HG02938 (cell line): ENCODE results near the gene TEAD1.

Experiments used
- ATAC-seq: cut with Tn5 transposase; IDR thresholded peaks from one replicate; pipeline ENCODE4 v1.9.1; 2021; ENCODE audit warnings: mild to moderate bottlenecking, moderate library complexity; ENCODE audit not compliant: unreplicated experiment

TEAD1 gene

DNA sequence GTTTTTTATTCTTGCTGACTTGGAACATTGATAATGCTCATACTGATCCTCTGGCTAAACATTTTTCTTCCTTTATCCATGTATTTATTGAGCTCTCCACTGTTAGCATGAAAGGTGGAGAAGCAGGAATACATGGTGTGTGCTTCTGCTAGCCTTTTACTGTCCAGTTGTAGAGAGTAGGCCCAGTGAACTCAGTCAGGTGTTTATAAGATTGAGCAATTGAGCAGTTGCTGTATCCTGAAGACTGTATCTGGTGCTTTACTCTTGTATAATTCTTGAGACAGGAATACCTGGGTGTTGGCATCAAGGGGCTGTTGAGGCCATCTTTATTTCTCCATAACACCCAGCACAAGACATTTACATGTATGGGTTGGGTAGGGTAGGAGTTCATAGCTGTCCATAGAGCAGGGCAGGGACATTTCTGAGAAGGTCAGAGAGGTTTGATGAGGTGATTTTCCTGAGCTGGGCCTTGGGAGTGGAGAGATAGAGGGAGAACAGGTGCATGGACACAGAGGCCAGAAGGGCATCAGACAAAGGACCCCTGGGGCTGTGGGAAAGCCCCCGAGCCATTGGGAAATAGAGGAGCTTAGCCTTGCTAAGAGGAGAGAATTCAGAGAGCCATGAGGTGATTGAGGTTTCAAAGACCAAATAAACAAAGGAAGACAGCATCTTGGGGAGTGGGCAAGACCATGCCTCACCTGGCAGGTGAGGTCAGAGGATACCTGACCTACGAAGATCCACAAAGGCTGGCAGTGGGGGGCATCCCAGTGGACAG lies 155.5 kb downstream of the TEAD1 start:
- no peak for ATAC-seq

DNA sequence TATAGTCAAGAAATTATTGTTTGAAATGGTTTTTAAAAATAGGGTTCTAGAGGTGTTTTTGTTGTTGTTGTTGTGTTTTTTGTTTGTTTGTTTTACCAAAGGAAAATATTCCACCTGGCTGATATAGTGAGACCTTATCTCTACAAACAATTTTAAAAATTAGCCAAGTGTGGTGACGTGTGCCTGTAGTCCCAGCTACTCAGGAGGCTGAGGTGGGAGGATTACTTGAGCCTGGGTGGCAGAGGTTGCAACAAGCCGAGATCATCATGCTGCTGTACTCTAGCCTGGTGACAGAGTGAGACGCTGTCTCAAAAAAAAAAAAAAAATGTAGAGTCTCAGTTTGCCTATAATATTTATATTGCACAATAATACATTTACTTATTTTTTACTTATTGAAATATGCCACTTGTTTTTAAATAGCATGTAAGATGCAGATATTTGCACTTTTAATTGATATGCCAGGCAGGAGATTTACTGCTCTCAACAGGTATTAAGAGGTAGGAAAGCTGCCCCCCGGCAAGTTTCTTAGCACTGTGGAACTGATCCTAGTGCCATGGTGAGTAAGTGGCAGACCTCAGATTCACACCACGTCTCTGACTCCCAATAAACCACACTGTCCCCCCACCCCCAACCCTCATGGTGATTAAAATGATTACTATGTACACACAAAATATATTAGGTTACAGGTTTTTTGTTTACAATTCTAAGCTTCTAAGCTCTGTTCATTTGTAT lies 157.4 kb downstream of the TEAD1 start:
- ATAC-seq = no peak

- no peak for ATAC-seq
These were observed 158.4 kb downstream of the TEAD1 start for GRCh38 chr11:12832480-12833224.

GRCh38 chr11:12834166-12834565 lies 159.9 kb downstream of the TEAD1 start:
- ATAC-seq = no peak

DNA sequence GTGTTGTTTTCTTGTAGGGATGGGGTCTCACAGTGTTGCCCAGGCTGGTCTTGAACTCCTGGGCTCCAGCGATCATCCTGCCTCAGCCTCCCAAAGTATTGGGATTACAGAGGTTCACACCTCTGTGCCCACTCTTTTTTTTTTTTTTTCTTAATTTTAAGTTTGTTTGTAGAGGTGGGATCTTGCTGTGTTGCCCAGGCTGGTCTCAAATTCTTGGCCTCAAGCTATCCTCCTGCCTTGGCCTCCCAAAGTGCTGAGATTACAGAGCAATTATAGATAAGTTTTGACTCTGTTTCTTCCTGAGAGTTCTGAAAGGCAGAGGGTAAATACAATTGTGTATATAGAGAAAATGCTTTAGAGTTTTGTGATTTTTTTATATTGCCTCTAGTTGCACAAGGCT lies 160.4 kb downstream of the TEAD1 start:
- ATAC-seq = no peak

GRCh38 chr11:12835286-12835685 lies 161.1 kb downstream of the TEAD1 start:
- no peak for ATAC-seq

DNA sequence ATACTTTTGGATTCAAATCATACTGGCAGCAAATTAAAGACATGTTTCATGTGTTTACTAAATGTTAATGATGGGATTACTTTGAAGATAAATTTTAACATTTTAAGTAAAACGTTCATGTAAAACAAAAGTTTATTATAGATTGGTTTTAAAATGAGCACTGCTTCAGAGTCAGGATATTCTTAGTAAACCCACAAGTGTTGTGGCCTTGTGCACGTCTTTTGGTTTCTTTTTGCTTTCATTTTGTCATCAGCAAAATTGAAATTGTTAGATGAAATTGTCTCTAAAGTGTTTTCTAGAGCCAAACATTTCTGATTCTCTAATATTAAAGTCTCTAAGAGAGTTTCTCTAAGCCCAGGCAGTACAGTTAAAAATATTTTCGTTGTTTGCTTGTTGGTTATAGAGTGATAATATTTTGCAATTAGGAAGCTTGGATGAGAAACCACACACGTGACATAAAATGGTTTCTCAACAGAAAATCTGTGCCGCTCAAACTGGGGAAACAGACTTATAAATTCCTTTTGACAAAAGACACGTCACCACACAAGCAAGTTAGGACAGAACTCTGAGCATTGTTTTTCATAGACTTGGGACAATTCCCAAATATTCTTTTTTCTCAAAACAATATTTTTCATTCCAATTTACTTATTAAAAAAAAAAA lies 164.4 kb downstream of the TEAD1 start:
- ATAC-seq = no peak

DNA sequence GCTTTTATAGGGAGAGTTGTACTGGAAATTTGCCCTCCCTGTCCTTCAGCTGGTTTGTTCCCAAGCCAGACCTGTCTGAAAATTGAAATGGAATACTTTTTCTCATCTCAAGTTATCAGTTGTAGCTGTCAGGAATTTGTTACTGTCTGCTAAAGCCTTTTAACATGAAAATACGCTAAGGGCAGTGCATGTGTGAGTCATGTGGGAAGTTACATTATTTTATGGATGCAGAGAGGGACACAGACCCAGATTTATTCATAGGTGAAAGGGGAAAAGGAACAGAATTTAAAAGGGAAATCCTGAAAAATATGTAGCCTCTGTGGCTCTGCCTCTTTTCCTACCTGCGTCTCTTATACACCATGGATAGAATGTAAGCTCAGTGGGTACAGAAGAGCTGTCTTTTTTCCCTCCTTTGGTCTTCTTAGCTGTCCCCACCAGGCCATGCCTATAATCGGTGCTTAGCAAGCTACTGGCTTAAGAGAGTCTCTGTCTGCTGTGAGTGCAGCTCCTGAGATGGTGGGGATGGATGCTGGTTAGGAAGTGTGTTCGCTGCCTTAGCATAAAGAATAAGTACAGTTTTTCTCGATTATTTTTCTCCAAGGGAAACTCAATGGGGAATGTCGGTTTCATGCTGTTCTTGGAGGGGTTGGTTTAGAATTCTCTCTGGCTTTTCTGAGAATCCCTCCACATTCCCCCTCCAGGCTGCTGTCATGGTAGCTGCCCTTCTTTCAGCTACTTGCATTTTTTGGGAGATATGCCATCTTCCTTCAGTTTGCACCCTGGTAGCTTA lies 166.8 kb downstream of the TEAD1 start:
- no peak for ATAC-seq

DNA sequence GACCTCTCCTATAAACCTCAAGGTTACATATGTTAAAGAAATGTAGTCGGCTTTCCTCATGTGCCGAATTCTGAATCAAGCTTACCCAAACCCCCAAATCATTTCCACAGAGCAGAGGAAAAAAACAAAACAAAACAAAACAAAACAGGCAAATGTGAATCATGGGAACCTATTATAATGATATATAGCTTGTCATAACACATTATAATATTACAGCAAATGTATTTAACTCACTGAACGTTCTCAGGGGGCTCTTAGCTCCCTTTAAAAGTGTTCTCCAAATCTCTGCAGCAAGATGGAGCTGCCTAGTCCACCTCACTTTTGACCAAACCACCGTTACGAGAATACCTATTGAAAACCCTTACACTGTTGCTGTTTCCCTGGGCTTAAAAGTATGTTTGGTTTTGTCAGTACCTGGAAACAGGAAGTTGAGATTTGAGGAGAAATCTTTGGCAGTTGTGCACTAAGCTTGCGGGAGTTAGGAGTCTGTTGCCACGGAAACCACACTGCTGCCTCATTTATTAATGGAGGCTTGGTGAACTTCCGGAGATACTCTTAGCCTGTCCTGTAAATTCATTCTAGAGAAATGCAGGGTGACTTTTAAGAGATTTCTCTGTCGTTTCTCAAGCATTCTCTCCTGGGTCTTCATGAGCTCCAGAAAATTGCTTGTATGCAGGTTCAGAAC lies 167.9 kb downstream of the TEAD1 start:
- no peak for ATAC-seq

DNA sequence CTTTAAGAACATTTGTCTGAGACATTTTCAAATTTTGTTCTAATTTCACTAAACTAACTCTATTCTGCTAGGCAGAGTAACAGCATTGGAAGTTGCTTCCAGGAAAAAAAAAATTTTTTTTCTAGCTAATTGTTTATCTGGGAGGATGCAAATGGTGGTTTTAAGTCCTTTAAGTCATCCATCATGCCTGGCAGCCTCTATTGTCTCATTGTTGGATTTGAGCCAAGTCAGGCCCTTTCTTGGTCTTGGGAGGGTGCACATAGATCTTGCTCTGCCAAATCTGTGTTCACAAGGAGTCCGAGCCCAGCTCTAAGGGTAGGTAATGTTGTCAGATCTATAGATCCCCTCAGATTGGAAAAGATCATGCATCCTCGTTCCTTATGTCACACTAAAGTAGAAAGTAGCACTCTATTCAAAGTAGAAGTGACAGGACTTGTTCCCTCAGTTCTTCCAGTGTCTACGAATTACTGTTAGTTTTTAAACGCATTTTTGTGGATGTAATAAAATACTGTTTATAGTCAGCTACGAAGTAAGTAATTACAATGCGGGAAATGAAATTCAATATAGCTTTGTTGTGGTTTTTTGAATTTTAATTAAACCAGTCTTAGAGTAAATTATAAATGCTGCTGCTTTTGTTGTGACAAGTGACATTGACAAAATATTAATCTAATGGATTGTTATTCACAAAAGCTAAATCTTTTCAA lies 168.9 kb downstream of the TEAD1 start:
- no peak for ATAC-seq

GRCh38 chr11:12845163-12845562 lies 170.9 kb downstream of the TEAD1 start:
- no peak for ATAC-seq

GRCh38 chr11:12845739-12846358 lies 171.6 kb downstream of the TEAD1 start:
- no peak for ATAC-seq

DNA sequence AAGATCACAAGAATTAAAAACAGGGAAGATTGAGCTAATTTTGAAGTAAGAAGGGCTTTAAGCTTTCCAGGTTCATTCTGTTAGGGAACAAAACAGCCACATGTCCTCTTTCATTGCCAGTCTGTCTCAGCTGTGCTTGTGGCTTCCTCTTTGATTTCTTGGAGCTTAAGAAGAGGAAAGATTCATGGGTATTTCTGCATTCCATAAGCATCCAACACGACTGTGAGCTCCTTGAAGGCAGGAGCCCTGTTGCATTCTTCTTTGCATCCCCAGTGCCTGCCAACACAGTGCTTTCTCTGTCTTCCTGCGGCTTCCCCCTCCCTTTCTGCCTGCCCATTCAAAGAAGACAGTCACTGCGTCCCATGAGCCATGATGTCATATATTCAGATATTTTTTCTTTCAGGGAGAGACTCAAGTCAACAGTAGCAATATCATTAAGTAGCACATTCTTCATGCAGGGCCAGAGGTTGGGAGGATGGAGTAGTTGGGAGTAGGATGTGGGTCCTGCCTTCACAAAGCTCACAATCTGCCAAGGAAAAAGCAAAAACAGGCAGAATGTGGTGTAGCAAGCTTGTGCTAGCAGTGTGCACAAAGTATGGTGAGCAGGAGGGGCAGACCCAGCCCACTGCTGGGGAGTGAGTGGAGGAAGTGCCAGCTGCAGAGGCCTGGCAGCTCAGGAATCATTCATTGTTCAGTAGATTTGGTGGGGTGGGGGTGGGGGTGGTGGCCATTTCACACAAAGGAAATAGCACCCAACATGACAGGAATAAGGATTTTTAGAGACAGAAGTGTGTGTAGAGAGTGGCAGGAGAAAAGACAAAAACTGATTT lies 172.8 kb downstream of the TEAD1 start:
- ATAC-seq = no peak

DNA sequence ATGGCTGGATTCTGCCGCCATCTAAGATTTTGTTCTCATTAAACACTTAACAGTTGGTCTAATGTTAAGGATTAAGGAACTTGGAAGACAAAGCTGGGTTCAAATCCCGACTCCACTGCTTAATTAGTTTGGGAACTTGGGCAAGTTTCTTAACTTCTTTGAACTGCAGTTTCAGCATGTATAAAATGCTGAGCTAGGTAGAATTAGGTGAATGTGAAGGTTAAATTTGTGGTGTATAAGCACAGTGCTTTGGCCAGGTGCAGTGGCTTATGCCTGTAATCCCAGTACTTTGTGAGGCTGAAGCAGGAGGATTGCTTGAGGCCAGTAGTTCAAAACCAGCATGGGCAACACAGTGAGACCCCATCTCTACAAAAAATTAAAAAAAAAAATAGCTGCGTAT lies 174.2 kb downstream of the TEAD1 start:
- no peak for ATAC-seq

DNA sequence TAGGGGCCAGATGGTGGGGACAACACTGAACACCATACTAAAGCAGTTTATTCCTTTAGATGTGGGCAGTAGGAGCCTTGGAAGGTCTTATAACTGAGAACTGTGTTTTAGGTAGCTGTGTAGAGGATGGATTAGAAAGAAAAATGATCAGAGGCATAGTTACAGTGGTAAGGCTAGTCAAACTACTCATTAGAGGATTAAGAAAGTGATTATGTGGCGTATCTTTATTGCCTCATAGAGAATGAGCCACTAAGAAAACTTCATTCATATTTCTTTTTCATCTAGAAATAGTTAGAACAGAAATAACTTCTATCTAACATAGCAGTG lies 179.1 kb downstream of the TEAD1 start:
- no peak for ATAC-seq

- ATAC-seq = no peak
These were observed 179.6 kb downstream of the TEAD1 start for GRCh38 chr11:12853652-12854296.

DNA sequence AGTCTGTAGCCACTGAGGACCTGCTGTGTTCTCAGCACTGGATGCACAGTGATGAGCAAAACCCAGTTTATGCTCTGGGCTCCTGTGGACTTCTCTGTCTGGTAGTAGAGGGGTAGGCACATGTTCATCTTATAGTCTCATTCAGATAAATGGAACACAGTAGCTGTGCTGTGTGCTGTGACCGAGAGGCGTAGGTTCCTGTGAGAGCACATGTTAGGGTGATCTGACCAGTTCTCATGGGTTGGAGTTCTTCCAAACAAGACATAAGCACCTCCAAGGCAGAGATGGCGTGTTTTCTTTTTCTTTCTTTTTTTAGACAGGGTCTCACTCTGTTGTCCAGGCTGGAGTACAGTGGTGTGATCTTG lies 180.1 kb downstream of the TEAD1 start:
- ATAC-seq = no peak

DNA sequence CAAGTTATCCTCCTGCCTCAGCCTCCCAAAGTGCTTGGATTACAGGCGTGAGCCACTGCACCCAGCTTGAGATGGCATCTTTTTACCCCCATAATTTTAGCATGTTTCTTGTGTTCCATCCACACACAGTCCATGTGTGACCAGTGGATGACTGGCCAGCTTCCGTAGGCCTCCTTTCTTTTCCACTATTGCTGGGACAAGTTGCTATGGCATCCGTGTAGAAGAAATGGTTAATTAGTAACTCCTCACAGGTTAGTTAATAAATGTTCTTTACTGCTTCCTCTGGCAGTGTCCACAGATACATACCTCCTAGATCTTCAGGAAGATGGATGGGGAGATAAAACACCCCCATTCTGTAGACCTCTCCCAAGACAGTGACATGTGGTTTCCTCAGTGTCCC lies 180.6 kb downstream of the TEAD1 start:
- no peak for ATAC-seq
